Measurements from ENCODE around the gene MYLK.

The MYLK gene

DNA sequence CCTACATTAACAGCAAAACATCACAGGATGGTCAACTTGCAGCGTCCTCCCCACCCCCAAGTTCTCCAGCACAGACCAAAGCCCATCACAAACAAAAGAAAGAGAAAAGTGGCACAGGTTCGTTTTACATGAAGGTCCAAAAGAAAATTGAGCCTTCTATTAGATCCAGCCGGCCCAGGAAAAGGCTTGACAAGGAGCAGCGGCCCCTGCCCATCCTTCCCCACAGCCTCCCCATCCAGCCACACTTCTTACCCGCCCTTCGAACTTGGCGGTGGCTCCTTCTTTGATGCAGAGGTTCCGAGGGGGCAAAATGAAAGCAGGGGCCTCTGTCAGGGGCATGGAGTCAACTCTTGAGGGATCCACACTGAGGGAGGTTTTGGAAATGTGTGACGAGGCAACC lies 90.7 kb downstream of the MYLK start:
- DNase-seq (ENCODE audit: low spot score): no peak

DNA sequence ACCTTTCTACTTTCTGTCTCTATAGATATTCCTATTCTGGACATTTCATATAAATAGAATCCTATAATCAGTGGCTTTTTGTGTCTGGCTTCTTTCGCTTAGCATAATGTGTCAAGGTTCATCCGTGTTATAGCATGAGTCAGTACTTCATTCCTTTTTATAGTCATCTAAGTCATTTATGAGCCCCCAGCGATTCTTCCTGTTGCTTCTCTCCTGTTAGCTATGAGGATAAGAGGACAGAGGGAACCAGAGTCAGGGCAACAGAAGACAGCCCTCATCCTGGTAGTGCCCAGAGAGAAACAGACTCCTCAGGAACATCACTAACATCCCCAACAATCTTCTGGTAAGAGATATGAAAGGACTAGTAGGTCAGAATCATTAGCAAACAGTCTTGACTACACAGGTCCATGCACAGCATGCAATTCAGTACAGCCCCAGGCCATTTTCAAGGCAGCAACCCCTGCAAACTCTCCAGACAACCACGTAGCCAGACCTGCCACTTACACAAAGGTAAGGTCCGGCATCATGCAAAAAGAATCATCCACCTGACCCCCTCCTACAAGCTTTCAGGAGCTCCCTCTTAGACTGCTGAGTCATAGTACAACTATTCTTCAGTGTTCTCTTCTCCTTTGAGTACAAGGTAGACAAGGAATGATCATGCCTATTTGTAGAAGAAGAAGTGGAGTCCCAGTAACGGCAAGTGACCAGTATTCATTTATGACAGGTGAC lies 91.5 kb downstream of the MYLK start:
- no peak for DNase-seq (ENCODE audit: low spot score)

DNA sequence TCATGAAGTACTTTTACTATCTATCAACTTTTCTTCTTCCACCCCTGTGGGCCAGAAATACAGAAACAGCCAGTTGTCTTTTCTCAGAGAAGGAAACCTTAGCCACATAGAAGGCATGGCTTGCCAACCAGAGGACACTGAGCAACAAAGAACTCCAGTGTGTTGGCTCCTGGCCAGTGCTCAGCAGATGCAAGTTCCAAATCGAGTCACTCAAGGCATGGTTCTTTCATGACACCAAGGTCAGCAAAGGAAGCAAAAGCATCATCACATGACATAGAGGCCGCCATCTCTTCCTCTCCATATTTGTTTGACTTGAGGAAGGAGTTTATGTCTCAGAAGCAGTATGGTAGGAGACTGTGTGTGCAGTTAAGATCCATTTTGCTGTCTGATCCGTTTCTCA lies 92.2 kb downstream of the MYLK start:
- no peak for DNase-seq (ENCODE audit: low spot score)

DNA sequence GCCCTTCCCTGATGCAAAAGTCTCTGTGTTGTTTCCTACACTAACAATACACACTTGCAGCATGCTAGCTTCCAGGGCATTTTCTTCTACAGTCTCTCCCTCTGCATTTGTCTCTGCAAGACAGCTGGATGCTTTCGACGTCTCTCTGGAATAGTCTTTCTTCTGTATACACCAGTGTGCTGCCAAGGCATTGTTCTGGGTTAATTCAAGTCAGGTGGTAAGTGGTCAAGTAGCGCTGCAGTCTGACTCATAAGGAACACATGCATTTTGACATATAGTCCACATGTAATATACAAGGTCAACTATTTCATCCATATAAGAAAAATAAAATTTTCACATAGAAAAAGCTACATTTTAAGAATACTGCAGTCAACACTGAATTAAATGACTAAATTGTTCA lies 92.7 kb downstream of the MYLK start:
- DNase-seq (ENCODE audit: low spot score): no peak

DNA sequence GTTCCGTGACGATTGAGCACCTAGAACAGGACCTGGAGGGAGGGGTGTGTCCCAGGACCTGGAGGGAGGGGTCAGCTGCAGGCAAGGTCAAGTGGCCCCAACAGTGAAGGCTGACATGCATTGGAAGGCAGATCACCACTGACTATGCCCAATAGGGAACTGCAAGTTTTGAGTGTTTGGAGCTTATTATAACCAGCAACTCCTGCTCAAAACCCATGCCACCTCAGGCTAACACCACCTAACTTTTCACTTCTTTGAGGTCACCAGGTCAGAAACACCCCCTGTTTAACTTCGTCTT lies 93.1 kb downstream of the MYLK start:
- no peak for DNase-seq (ENCODE audit: low spot score)

DNA sequence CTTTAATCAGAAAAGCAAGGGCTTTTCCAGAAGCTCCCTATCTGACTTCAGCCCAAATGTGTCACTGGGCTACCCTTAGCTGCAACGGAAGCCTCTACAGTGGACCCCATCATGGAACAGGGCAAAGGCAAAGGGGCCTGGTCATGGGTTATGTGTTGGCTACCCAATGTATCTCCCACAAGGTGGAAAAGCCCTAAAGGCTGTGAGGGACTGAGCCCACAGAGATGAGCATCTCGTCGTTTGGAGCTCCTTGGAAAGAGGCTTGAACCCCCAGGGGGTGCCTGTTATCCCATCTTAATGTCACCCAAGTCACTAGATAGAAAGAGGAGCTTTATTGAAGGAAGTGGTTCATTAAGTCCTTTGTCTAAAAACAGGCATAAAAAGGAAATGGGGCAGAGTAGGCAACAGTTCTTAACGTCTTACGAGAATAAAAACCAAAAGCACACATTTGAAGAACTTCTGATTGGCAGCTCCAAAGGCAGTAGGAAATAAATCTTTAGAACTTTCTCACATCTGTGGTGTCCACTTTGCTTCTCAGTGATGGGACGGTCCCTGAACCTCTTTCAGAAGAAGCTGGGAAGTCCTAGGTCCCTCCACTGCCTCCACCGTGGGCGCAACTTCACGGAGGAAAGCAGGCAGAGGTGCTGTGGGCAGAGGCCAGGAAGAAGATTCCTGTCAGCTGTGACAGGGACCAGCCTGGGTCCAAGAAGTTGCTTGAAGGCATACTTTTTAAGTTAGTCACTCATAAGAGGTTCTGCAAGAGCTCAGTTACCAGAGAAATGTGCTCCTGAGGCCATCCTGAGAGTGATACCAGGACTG lies 93.7 kb downstream of the MYLK start:
- no peak for DNase-seq (ENCODE audit: low spot score)

DNA sequence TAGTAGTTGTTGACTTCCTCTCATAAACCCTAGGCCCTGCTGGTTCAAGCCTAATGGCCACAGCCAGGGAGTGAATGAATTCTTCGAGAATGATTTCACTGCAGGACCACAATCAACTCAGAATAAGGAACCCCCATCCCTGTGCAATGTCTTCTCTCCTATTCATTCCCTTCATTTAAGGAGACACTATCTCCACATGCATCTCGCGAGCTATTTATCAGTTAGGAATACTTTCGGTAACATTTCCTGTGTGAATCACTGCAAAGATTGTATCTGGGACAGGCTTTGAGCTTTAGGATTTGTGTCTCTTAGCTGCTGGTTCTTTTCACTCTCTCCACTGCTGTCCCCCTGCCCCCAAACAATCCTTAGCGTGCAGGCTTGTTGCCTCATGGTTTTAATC lies 94.4 kb downstream of the MYLK start:
- peak; percentile 82 for DNase-seq (ENCODE audit: low spot score)

DNA sequence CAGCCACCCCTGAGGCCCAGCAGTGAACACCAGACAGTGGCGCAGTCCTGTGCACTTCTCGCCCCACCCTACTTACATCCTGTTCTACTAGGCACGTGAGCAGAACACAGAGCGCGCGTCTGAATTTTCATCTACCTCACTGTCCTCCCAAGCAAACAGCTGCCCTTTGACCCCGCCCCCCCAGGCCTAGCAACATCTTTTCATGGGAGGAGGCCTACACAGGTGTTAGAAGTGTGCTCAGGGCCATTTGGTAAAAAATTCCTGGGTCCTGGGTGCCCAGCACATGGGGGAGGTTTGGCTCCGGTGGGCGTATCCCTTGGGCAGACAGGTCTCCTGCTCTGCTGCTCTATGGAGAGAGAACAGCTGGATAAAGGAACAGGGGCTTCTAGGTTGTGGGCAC lies 95.0 kb downstream of the MYLK start:
- DNase-seq (ENCODE audit: low spot score): no peak

DNA sequence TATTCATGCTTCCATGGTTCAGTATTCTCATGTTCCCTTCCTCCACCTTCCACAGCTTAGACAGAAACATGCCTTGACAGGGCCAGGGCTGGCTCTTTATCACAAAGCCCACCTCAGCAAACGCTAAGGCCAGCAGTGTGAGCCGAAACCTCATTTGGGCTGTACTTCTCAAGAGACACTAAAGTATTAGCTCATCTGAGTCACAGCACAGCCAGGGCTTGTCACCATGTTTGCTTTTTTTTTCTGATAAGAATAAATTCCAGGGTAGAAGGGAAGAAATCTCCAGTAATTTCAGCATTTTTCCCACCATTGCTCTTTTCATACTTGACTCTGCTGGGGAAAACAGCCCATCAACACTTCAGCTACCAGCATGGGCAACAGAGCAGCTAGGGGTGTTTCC lies 95.4 kb downstream of the MYLK start:
- no peak for DNase-seq (ENCODE audit: low spot score)

DNA sequence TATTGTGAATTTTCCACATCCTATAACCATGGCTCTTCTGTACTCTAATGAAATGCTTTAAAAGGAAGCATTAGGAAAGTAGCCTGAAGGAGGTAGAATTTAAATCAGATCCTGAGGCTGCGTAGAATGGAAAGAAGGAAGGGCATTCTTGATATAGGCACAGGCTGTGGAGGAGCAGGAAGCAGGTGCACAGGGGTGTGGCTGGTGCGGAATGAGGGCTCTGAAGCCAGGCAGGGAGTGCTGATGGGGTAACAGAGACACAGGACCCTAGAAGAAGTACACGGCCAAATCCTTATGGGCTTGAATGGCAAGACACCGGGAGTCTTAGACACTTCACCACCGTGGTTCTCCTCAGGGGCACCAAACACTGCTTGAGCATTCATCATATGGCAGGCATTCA lies 97.0 kb downstream of the MYLK start:
- no peak for DNase-seq (ENCODE audit: low spot score)

DNA sequence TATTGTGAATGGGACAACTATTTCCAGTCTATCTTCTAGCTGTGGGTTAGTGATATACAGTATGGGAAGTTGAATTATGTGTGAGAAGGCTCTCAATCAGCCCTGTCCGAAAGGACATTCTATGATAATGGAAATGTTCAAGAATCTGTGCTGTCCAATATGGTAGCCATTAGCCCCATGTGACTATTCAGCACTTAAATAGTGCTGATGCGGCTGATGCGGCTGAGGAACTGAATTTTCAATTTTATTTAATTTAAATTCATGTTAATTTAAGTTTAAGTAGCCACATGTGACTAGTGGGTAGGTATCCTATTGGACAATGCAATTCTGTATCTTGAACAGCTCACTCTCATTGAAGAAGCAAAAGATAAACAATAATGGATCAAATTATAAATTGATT lies 98.5 kb downstream of the MYLK start:
- no peak for DNase-seq (ENCODE audit: low spot score)

DNA sequence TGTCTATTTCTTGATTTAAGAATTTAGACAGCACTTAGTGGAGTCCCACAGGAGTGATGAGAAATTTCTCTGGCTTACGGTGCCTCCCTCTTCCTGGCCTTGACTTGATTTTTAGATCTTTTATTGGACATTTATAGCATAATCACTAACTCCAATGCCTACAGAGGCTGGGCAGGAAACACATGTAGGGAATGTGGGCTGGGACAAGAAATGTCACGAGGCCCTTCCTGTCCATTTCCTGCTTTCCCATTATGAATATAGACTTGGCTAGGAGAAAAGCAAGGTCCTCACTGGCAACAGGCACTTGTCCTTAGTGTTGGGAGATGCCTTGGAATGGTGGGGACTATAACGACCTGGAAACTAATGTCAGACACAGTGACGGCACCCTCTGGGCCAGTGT lies 100.3 kb downstream of the MYLK start:
- DNase-seq (ENCODE audit: low spot score): no peak

DNA sequence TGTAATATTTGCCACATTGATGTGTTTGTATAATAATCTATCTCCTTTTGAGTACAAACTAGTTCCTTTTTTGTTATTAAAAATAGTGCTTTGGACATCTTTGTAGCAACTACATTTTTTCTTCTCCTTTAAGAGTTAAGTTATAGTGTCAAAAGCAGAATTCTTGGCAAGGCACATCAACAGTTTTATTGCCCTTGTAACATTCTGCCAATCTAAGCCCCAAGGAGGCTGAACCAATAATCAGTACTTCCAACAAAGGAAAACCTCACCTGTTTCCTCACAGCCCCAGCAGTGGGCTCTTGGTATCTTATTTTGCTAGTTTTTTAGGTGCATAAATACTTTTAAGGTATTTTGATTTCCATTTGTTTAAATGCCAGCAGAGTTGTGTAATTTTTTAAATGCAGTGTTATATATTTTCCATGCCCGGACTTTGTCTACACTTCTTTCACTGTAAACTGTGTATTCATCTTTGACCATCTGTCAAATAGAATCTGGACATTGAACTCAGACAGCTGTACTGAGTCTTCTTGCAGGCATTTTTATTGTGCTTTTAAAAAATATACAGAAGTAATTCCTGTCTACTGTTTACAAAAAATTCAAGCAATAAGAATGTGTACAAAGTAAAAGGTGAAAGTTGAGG lies 101.0 kb downstream of the MYLK start:
- no peak for DNase-seq (ENCODE audit: low spot score)

DNA sequence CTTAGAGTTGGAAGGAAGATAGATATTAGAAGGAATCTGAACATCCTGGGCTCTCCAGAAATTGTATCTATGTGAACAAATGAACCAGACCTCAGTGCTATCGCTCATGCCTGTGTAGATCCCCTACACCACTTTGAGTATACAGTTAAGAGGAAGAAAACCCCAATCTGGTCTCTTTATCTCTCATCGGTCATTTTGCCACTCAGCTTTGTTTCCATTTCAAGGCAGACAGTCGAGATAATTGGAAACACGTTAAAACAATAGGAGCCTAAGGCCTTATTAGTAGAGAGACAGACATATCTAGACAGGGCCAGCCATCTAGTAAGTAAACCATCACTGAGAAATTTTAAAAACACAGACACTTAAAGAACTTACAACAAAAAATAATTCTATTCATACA lies 101.6 kb downstream of the MYLK start:
- DNase-seq (ENCODE audit: low spot score): no peak

DNA sequence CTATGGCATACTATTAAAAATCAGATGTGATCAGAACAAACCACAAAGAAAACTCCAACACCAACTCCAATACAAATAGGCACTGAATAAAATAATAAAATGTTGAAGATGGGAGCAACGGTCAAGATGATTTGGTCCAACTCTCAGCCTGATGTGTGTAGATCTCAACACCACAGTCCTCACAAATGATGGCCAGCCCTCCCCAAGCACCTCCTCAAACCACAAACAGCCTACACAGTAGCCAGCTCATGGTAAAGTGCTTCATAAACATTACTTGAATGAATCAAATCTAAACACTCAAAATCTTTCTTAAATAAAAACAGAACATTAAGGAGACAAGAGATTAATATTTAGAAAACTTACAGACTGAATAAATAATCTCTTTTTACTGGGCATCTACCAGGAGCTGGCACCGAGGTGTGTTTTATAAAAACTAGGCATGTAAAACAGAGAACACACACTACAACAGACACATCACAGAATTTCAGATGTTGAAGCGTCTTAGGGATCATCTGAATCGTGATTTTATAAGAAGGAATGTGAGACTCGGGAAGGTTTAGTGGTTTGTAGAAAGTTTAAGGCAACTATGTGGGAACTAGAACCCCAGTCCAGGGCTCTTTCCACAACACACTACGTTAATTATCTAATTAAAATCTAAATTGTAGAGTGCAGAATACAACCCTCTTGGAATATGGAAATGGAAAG lies 102.4 kb downstream of the MYLK start:
- DNase-seq (ENCODE audit: low spot score): no peak

DNA sequence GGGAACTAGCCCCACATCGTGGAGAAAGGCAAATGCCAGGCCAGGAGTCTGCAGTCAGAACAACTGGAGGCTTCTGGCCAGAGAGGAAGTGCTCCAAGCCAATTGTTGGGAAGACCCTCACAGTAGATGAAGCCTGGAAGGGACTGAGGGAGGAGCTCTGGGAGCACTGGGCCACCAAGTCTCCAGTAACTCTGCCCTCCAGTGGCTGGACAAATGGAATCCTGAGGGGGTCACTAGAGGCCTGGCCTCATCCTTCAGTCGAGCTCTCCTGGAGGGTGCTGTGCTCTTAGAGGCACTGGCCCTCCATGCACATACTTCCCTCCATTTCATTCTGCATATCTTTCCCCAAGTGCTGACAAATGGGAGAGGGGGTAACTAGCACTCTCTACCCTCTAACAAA lies 103.0 kb downstream of the MYLK start:
- DNase-seq (ENCODE audit: low spot score): no peak

DNA sequence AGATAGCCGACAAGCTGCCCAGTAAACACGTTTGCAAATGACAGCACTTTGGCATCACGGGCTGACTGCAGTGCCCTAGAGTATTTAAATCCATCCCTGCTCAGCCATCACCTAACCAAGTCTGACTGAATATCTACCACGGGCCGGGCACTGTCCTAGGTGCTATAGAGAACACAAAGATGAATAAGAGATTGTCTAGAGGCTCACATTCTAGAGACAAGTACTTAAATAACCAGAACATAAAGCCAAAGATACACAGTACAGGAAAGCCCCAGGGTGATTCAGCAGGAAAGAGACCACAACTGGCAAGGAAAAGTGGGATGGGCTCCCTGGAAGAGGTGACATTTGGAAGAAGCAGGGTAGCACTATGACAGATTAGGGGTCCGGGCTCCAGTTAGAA lies 103.5 kb downstream of the MYLK start:
- no peak for DNase-seq (ENCODE audit: low spot score)

DNA sequence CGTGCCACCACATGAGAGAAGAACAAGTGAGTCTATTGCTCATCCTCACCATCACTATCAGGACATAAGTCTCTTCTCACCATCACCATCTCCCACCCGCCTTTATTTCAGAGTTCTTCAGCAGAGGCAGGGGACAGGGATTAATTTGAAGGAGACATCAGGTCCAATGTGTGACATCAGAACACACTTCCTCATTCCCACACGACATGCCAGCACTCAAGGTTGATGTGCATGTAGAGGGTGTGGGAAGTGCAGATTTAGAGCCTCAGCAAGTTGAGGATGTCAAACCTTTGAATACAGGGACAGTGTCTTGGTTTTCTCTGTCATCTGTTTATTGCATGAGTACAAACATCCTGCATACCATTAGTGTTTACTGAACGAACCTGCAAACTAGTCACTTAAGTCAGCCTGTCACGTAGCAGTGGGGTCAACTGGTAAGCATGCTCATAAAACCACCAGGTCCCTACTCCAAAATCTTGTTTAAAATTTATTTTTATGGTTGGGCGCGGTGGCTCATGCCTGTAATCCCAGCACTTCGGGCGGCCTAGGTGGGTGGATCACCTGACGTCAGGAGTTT lies 104.4 kb downstream of the MYLK start:
- DNase-seq (ENCODE audit: low spot score): no peak

DNA sequence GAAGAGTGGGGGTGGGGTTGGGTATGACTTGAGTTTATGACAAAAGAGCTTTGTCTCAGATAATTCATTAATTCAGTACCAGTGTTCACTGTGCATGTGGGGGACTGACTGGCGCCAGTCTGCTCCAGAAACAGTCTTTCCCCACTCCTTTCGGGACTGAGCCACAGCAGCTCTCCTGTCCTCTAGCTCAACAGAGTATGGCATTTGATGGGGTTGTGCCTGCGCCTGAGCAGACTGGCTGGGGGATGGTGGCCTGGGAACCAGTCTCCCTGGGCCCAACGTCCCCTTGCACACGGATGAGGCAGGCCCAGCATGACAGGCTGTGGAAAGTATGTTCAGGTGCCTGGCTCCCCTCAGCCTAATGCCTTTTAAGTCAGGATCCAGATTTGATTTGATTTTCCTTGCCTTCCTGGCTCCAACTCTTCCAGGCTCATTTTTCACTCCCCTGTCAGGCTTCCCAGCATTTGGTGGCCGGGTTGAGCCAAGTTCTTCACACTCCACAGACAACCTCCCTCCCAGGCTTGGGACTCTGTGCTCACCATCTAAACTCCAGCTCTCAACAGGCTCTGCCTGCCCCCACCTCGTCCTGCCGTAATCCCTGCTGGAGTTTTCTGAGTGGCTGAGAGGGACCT lies 105.0 kb downstream of the MYLK start:
- peak; percentile 76 for DNase-seq (ENCODE audit: low spot score)

DNA sequence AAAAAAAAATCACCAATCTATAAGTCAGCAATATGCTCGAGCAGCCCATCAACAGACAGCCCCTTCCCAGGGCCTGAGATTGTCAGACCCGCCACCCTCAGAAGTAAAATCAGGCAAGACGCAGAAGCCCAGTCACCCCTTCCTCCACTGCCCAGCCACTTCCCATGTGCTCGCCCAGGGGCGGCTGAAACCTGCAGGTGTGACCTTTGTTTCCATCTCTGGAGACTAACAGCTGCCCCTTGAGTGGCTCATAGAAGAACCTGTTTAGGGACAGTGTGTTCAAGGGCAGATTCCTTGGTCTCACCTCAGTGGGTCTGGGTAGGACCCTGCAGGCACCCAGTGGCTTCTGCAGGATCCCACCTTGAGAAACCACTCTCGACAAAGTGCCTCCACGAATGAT lies 105.6 kb downstream of the MYLK start:
- DNase-seq (ENCODE audit: low spot score): no peak

DNA sequence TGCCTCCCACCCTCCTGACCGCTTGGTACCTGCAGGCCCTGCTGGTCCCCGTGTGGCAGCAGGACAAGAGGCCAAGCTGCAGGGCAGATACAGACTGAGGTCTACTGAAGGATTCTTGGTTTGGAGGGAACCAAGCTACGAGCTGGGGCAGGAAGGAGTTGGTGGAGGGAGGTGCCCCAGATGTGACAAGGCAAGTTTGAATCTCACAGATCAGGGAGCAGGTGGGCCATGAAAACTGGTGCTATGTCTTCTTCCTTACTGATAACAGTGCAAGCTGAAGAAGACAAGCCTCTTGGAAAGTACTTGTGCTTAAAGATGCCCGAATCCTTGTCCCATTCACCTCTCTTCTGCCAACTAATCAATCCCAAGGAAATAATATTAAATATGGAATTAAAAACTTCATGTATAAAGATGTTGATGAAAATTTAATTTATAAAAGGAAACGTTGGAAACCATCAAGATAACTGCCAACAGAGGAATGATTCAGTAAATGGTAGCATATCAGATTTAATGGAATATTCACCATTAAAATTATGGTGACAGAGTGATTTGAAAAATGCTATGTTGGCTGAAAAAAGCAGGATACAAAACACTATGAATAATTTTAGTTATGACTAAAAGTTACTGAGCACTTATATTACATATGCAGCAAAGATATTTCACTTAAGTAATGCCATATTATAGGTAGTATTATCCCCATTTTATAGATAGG lies 107.9 kb downstream of the MYLK start:
- no peak for DNase-seq (ENCODE audit: low spot score)
